Astrocyte of the cerebellum (primary cell): ENCODE results near the gene NEMF.
"Not testable (repeated sequence)": the region's sequence is repeated elsewhere in the genome, so short reads cannot be mapped to it uniquely, and the experiment has no call there.

Experiments used
- DNase-seq: peaks from one replicate; pipeline ENCODE4 v3.0.0-alpha.2; 2011; ENCODE audit warnings: low read depth
- H3K4me3 ChIP-seq: 2 replicates; pipeline ENCODE4 v1.5.1; 2011; ENCODE audit warnings: mild to moderate bottlenecking, low read depth, low read length, moderate library complexity
- CTCF ChIP-seq: IDR thresholded peaks from 2 replicates; pipeline ENCODE4 v1.5.1; 2012; ENCODE audit warnings: low read length, low read depth, moderate library complexity, mild to moderate bottlenecking; ENCODE audit errors: missing control alignments
- in situ Hi-C: cut with HindIII; loops from 2 replicates; pipeline ENCODE4 v1.10.0; 2017; ENCODE audit warnings: low sequenced_read_pairs

Gene NEMF

GRCh38 chr14:49783394-49784014, 69.1 kb downstream of the NEMF start:
- no peak for TF ChIP-seq CTCF
- DNase-seq: no peak
- in situ Hi-C loops: no loop called here
- no peak overlapping the region for H3K4me3 ChIP-seq

- in situ Hi-C loops, DNase-seq, H3K4me3 ChIP-seq: not testable (repeated sequence)
Measured at GRCh38 chr14:49781040-49781439, 71.5 kb downstream of the NEMF start.

- in situ Hi-C loops: no loop called here
- TF ChIP-seq CTCF: no peak
- DNase-seq: no peak
- no peak overlapping the region for H3K4me3 ChIP-seq
Measured at GRCh38 chr14:49778421-49778820, 74.2 kb downstream of the NEMF start.

- DNase-seq: no peak
- in situ Hi-C loops: no loop called here
- H3K4me3 ChIP-seq: no peak overlapping the region
- no peak for TF ChIP-seq CTCF
Measured at GRCh38 chr14:49774106-49774505, 78.5 kb downstream of the NEMF start.

- DNase-seq, H3K4me3 ChIP-seq, in situ Hi-C loops: not testable (repeated sequence)
Measured at GRCh38 chr14:49771691-49772090, 80.9 kb downstream of the NEMF start.

- no peak for DNase-seq
- peak overlapping the region; percentile 0 for H3K4me3 ChIP-seq
- no peak for TF ChIP-seq CTCF
- in situ Hi-C loops: no loop called here
Measured at GRCh38 chr14:49770212-49770817, 82.3 kb downstream of the NEMF start.

GRCh38 chr14:49769581-49770211, 82.9 kb downstream of the NEMF start:
- TF ChIP-seq CTCF: no peak
- in situ Hi-C loops: no loop called here
- H3K4me3 ChIP-seq: peak overlapping the region; percentile 95
- DNase-seq: no peak
